ENCODE data around the gene GPR137B. TPM values are rescaled to one million over a fixed set of nuclear protein-coding genes. Genes with fewer than 3 reads are reported as not detected.

The GPR137B gene
- total and polyA plus RNA-seq, 9 of the 15 experiments (the other 6 are each of a cell fraction or from before 2014, with no cell fraction given), result 0.04 to 1.0 (median 0.62) TPM

- TF ChIP-seq ZNF695 (CRISPR knock-in tag; IDR thresholded peaks at IDR 0.05) (no peak), ELF1 (tag; IDR thresholded peaks at IDR 0.05) (no peak), ZNF232 (CRISPR knock-in tag; IDR thresholded peaks at IDR 0.05) (no peak), NR2C1 (IDR thresholded peaks at IDR 0.05) (no peak), NR2C1 (tag; IDR thresholded peaks at IDR 0.05) (no peak), ZC3H8 (IDR thresholded peaks at IDR 0.05) (no peak), SMC3 (conservative IDR thresholded peaks at IDR 0.05; ENCODE audit: insufficient read depth, low read depth, low read length) (peak; percentile 92), KAT2B (IDR thresholded peaks at IDR 0.05; ENCODE audit: low read depth, low read length) (no peak), ADNP (tag; IDR thresholded peaks at IDR 0.05) (no peak), PKNOX1 (IDR thresholded peaks at IDR 0.05) (peak; percentile 29; the same call in 1 of the 2 replicates), KDM4B (IDR thresholded peaks at IDR 0.05; ENCODE audit: borderline replicate concordance in 2 of 2, low read depth in 1 of 2) (no peak; a peak in 1 of 4 replicates), ZNF146 (CRISPR knock-in tag; IDR thresholded peaks at IDR 0.05; ENCODE audit: unreplicated experiment) (no peak), MXI1 (IDR thresholded peaks at IDR 0.05; ENCODE audit: low read depth, low read length) (no peak), PATZ1 (CRISPR knock-in tag; IDR thresholded peaks at IDR 0.05; ENCODE audit: borderline replicate concordance) (no peak), EP400 (IDR thresholded peaks at IDR 0.05) (peak; percentile 18; the same call in 1 of the 2 replicates), RBM22 (IDR thresholded peaks at IDR 0.05; ENCODE audit: low read depth, low read length, poor library complexity, severe bottlenecking) (no peak), ZBTB7A (IDR thresholded peaks at IDR 0.05; ENCODE audit: borderline replicate concordance, control insufficient read depth, low read depth, low read length) (no peak), ZNF239 (CRISPR knock-in tag; IDR thresholded peaks at IDR 0.05) (no peak), GATAD2B (IDR thresholded peaks at IDR 0.05; ENCODE audit: borderline replicate concordance) (no peak), OTX1 (CRISPR knock-in tag; IDR thresholded peaks at IDR 0.05) (no peak), TEAD2 (tag; IDR thresholded peaks at IDR 0.05) (no peak), FOXA3 (CRISPR knock-in tag; conservative IDR thresholded peaks at IDR 0.05 in 1 of 2, IDR thresholded peaks at IDR 0.05 in 1 of 2) (no peak), U2AF2 (optimal IDR thresholded peaks at IDR 0.05; ENCODE audit: low read depth, low read length) (no peak), CHD2 (IDR thresholded peaks at IDR 0.05; ENCODE audit: low read depth, low read length) (no peak), HDGF (IDR thresholded peaks at IDR 0.05) (no peak), PTRF (tag; IDR thresholded peaks at IDR 0.05) (no peak)
Observed at GRCh38 chr1:236103646-236104218, 38.6 kb upstream of the GPR137B start (continued).

Data from K562 (cell line).